BJ (cell line): Measurements from ENCODE around the gene SREBF2. TPM values are rescaled to one million over a fixed set of nuclear protein-coding genes. Genes with fewer than 3 reads are reported as not detected.

ENCODE experiments used
- CTCF ChIA-PET: fragments of 350-600 bp; formaldehyde crosslinking; extraction: SDS; loops from one replicate; lab custom pipeline; 2021; ENCODE audit warnings: antibody characterized with exemption, inconsistent platforms; lab: Yijun Ruan, JAX
- POLR2A ChIA-PET: fragments of 300-600 bp; sonication (Branson Sonifier 250); formaldehyde crosslinking; extraction: SDS; loops from one replicate; lab custom pipeline; 2021; ENCODE audit warnings: antibody characterized with exemption; lab: Charles Lee
- DNase-seq: peaks from one replicate; pipeline ENCODE4 v3.0.0-alpha.2; 2011; ENCODE audit warnings: low read depth
- H3K27me3 ChIP-seq: 2 replicates; pipeline ENCODE4 v1.6.0; 2011; ENCODE audit warnings: low read length; ENCODE audit not compliant: control insufficient read depth, insufficient read depth
- H3K36me3 ChIP-seq: 2 replicates; pipeline ENCODE4 v1.5.1; 2011; ENCODE audit warnings: low read length; ENCODE audit not compliant: control insufficient read depth, insufficient read depth
- H3K4me3 ChIP-seq: 2 replicates; pipeline ENCODE4 v1.5.1; 2011; ENCODE audit warnings: low read depth, mild to moderate bottlenecking, control low read depth, low read length
- CTCF ChIP-seq: IDR thresholded peaks from 2 replicates; pipeline ENCODE4 v1.5.1; 2011; ENCODE audit warnings: low read depth, mild to moderate bottlenecking, control low read depth, inconsistent platforms, low read length, moderate library complexity; ENCODE audit not compliant: insufficient read depth
- polyA plus RNA-seq: library from polyadenylated mRNA; depleted of rRNA; stranded (reverse); fragments of >200 nt; gene quantifications from 2 replicates; pipeline ENCODE4 v1.2.3, GENCODE V29; 2011

The SREBF2 gene
- polyA plus RNA-seq, 1 experiment, result 26.2 TPM

- H3K27me3 ChIP-seq, result no peaks in the 10 kb centered on the region
- peaks cover 10% of the 10 kb centered on the region for H3K36me3 ChIP-seq
- no peak for TF ChIP-seq CTCF
- ChIA-PET CTCF (interaction anchor here (0.6 to 1.4 kb wide), 4 partner anchors 9 to 1353 kb away, joined by 3 read pairs; no protein-coding TSS in a partner anchor), POLR2A (no interaction called here)
- H3K4me3 ChIP-seq, result no peak overlapping the region
- DNase-seq, result no peak
Observed at GRCh38 chr22:41875531-41876270, 42.8 kb downstream of the SREBF2 start.

- DNase-seq, result no peak
- no peak for TF ChIP-seq CTCF
- Histone ChIP-seq H3K36me3 (peaks cover 12% of the 10 kb centered on the region), H3K27me3 (no peaks in the 10 kb centered on the region), H3K4me3 (no peak overlapping the region)
- ChIA-PET CTCF (interaction anchor here (1.1 kb wide), 1 partner anchor 18 kb away, joined by 3 read pairs; no protein-coding TSS in a partner anchor), POLR2A (no interaction called here)
Observed at GRCh38 chr22:41876275-41876674, 43.4 kb downstream of the SREBF2 start.

- Histone ChIP-seq H3K36me3 (peaks cover 13% of the 10 kb centered on the region), H3K4me3 (no peak overlapping the region), H3K27me3 (no peaks in the 10 kb centered on the region)
- POLR2A ChIA-PET, result no interaction called here
- CTCF ChIA-PET, result no interaction called here
- DNase-seq, result no peak
- no peak for TF ChIP-seq CTCF
Observed at GRCh38 chr22:41876675-41877074, 43.8 kb downstream of the SREBF2 start.

- ChIA-PET CTCF (interaction anchor here (0.8 to 1.3 kb wide), 4 partner anchors 8 to 134 kb away, joined by 3 read pairs; no protein-coding TSS in a partner anchor), POLR2A (no interaction called here)
- Histone ChIP-seq H3K36me3 (peaks cover 20% of the 10 kb centered on the region), H3K27me3 (no peaks in the 10 kb centered on the region), H3K4me3 (no peak overlapping the region)
- no peak for DNase-seq
- TF ChIP-seq CTCF, result no peak
Observed at GRCh38 chr22:41880653-41881052, 47.7 kb downstream of the SREBF2 start.

GRCh38 chr22:41883400-41883799 is 50.5 kb downstream of the SREBF2 start:
- POLR2A ChIA-PET, result no interaction called here
- Histone ChIP-seq H3K27me3 (no peaks in the 10 kb centered on the region), H3K36me3 (peaks cover 18% of the 10 kb centered on the region), H3K4me3 (no peak overlapping the region)
- DNase-seq, result no peak
- TF ChIP-seq CTCF, result no peak
- CTCF ChIA-PET, result interaction anchor here (1.8 kb wide), 1 partner anchor 58 kb away, joined by 7 read pairs; no protein-coding TSS in a partner anchor
